ENCODE data around the gene GMDS.
"Not testable (repeated sequence)": the region's sequence is repeated elsewhere in the genome, so short reads cannot be mapped to it uniquely, and the experiment has no call there.

Gene GMDS

DNA sequence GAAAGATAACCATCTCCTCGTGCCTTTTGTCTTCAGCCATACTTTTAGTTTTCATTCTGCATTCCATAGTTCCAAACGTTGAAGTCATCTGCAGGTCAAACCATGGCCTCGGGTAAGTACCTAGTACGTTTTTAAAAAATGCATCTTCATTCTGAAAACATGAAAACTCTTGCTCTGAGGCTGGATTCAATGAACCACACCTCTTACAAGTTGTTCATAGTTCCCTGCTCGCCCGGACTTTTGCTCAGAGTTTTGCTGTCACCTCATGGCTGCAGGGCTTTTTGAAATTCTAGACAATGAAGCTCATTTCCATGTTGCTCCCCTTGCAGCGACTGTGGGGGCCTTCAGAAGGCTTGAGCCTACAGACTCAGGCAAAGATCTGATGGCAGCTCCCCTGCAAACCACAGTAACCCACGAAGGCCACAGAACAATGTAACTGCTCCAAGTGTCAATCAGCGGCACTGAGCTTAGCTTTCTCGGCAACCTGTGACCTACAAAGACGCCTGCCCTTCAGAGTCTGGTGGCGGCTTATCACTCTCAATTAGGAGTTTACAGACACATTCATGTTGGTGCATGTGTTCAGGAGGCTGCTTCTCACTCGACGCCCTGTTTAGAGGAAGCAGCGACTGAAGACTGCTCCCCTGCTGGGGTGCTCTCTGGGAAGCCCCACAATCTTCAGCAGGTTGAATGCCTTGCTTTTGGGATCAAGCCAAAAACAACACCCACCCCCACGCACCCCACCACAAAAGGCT, 574.5 kb downstream of the GMDS start:
- DNase-seq (ENCODE audit: low read depth) = no peak
- TF ChIP-seq CTCF (IDR thresholded peaks at IDR 0.05; ENCODE audit: control insufficient read depth, insufficient read depth, low read depth, low read length, missing control alignments) = no peak
- no peak overlapping the region for H3K4me3 ChIP-seq (ENCODE audit: control insufficient read depth, low read depth, low read length)

DNA sequence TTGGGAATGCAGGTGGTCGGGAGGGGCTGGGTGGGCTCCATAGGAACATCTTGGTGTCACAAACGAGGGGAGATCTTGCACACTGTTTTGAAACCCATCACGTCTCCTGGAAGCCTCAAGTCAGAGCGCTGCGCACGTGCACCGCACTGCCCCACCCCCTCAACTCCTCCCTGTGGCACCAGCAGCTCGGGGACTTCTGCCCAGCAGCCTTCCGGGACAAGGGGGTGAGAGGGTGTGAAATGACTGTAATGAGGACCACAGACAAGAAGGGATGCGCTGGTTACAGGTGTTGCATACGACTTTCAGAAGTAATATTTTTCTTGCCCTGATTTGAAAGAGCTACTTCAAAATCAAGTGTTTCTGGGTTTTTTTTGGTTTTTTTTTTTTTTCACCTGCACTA, 575.4 kb downstream of the GMDS start:
- no peak overlapping the region for H3K4me3 ChIP-seq (ENCODE audit: control insufficient read depth, low read depth, low read length)
- no peak for TF ChIP-seq CTCF (IDR thresholded peaks at IDR 0.05; ENCODE audit: control insufficient read depth, insufficient read depth, low read depth, low read length, missing control alignments)
- no peak for DNase-seq (ENCODE audit: low read depth)

- not testable (repeated sequence) for H3K4me3 ChIP-seq (ENCODE audit: control insufficient read depth, low read depth, low read length)
Observed at GRCh38 chr6:1668456-1668855, 576.9 kb downstream of the GMDS start.

DNA sequence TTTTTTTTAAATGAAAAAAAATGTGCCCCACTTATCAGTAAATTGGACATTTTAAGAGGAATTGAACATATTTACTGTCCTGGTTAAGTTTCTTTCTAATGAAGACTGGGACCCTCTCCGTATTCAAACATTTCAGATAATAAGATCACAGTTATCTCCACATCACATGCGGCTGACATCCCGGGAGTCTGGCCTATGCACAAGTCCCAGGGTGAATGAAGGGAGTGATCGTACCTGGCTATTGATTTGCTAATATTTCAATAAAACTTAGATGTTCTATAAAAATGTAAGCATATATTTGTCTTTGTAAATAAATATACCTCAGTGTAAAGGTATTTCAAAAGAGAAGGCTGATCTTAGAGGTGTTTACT, 577.6 kb downstream of the GMDS start:
- DNase-seq (ENCODE audit: low read depth) = no peak
- TF ChIP-seq CTCF (IDR thresholded peaks at IDR 0.05; ENCODE audit: control insufficient read depth, insufficient read depth, low read depth, low read length, missing control alignments) = no peak
- no peak overlapping the region for H3K4me3 ChIP-seq (ENCODE audit: control insufficient read depth, low read depth, low read length)

More at GRCh38 chr6:1668456-1668855, 576.9 kb downstream of the GMDS start:
- not testable (repeated sequence) for DNase-seq (ENCODE audit: low read depth)

GRCh38 chr6:1667012-1667804, 578.2 kb downstream of the GMDS start:
- H3K4me3 ChIP-seq (ENCODE audit: control insufficient read depth, low read depth, low read length) = no peak overlapping the region
- DNase-seq (ENCODE audit: low read depth) = peak; percentile 70
- no peak for TF ChIP-seq CTCF (IDR thresholded peaks at IDR 0.05; ENCODE audit: control insufficient read depth, insufficient read depth, low read depth, low read length, missing control alignments)

DNA sequence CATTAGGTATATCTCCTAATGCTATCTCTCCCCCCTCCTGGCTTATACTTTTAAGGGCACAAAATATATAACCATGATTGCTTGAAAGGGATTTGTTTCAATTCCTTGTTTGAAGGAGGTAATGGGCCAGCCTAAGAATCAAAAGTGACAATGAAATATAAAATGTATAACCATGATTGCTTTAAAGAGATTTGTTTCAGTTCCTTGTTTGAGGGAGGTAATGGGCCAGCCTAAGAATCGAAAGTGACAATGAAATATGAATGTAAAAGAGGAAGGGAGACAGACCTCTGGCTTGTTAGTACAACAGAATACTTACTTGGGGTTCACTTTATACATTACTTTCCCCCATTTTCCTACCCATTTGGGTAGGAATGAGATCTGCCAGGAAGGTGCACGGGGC, 580.2 kb downstream of the GMDS start:
- TF ChIP-seq CTCF (IDR thresholded peaks at IDR 0.05; ENCODE audit: control insufficient read depth, insufficient read depth, low read depth, low read length, missing control alignments) = no peak
- H3K4me3 ChIP-seq (ENCODE audit: control insufficient read depth, low read depth, low read length) = no peak overlapping the region
- no peak for DNase-seq (ENCODE audit: low read depth)

- no peak for TF ChIP-seq CTCF (IDR thresholded peaks at IDR 0.05; ENCODE audit: control insufficient read depth, insufficient read depth, low read depth, low read length, missing control alignments)
- no peak for DNase-seq (ENCODE audit: low read depth)
- no peak overlapping the region for H3K4me3 ChIP-seq (ENCODE audit: control insufficient read depth, low read depth, low read length)
Observed at GRCh38 chr6:1664329-1664728, 581.1 kb downstream of the GMDS start.

Measured in AG09309 (cell line).